ENCODE results near the gene GDPD4. TPM values are rescaled to one million over a fixed set of nuclear protein-coding genes. Genes with fewer than 3 reads are reported as not detected.

The GDPD4 gene
- total and polyA plus RNA-seq, 2 of the 4 experiments (the other 2 are of a cell fraction): not detected

- Histone ChIP-seq H3K18ac (ENCODE audit: low read depth, low read length) (no peak overlapping the region), H4K91ac (ENCODE audit: insufficient read depth, low read depth, low read length) (no peak overlapping the region), H3K14ac (replicated peaks; ENCODE audit: low read depth, low read length) (no peak overlapping the region), H3K9me1 (ENCODE audit: insufficient read depth, low read length) (0 out of 2 replicates have a peak, but pooled peaks cover 2% of the 10 kb centered on the region), H3K36me3 (ENCODE audit: control insufficient read depth, insufficient read depth, low read length) (no peaks in the 10 kb centered on the region), H2BK20ac (ENCODE audit: low read depth, low read length) (no peak overlapping the region), H3K79me1 (ENCODE audit: low read depth in 1 of 2, low read length in 2 of 2) (no peaks in the 10 kb centered on the region), H3K27ac (ENCODE audit: insufficient read depth, low read length) (no peak overlapping the region), H3K9ac (ENCODE audit: low read depth, low read length) (no peak overlapping the region), H3K4me2 (ENCODE audit: low read depth, low read length) (no peak overlapping the region), H3K56ac (ENCODE audit: extremely low read depth, insufficient read depth, low read length) (no peak overlapping the region), H2AK5ac (ENCODE audit: low read depth, low read length) (no peak overlapping the region), H3K23ac (ENCODE audit: low read depth, low read length) (no peak overlapping the region), H2BK5ac (ENCODE audit: low read depth, low read length, poor library complexity, severe bottlenecking) (no peak overlapping the region), H4K8ac (ENCODE audit: low read depth in 2 of 2, low read length in 2 of 2) (no peak overlapping the region), H2AFZ (replicated peaks; ENCODE audit: low read length, poor library complexity) (peak overlapping the region; percentile 5), H3K27me3 (ENCODE audit: control insufficient read depth, insufficient read depth, low read length) (no peaks in the 10 kb centered on the region; the same call in 1 of the 2 replicates), H4K20me1 (ENCODE audit: insufficient read depth, low read length) (no peaks in the 10 kb centered on the region), H3K4me3 (ENCODE audit: insufficient read depth, low read depth, low read length) (no peak overlapping the region), H3K9me3 (ENCODE audit: control insufficient read depth, insufficient read depth, low read length) (no peaks in the 10 kb centered on the region), H2BK15ac (ENCODE audit: low read depth, low read length) (no peak overlapping the region), H2AK9ac (replicated peaks; ENCODE audit: low read depth, low read length, poor library complexity) (no peak overlapping the region), H2BK120ac (ENCODE audit: low read depth, low read length) (no peak overlapping the region), H3K4me1 (ENCODE audit: control insufficient read depth, insufficient read depth, low read length) (no peaks in the 10 kb centered on the region), H4K5ac (ENCODE audit: low read depth, low read length) (no peak overlapping the region), H3K4ac (ENCODE audit: low read depth, low read length) (no peak overlapping the region)
- in situ Hi-C loops (cut with MboI; ENCODE audit: low sequenced_read_pairs): loop anchor here (5.0 kb wide), 1 partner anchor 357 kb away; no protein-coding TSS in a partner anchor
- intact Hi-C loops (cut with micrococcal nuclease): loop anchor here (1.0 to 5.0 kb wide), 3 partner anchors 217 to 424 kb away; no protein-coding TSS in a partner anchor
- CTCF ChIA-PET: interaction anchor here (0.6 to 2.3 kb wide), 13 partner anchors 11 to 407 kb away, joined by 3 to 17 read pairs (median 3); no protein-coding TSS in a partner anchor
- 85% methylated on average over 9 of the region's 16 CpGs; no CpG with 5 or more reads in 1 of the 2 experiments for WGBS, 2 experiments (ENCODE audit: extremely low coverage in 2 of 2, insufficient read length in 1 of 2)
- BruUV-seq (replicated peaks): no TSS peak
- ATAC-seq (ENCODE audit: low read depth) (peak; percentile 28), DNase-seq (no peak)
- POLR2A ChIA-PET (ENCODE audit: unreplicated experiment): no interaction called here
- dilution Hi-C loops (cut with HindIII; ENCODE audit: low sequenced_read_pairs, unreplicated experiment): no loop called here
- TF ChIP-seq, protein P1, sequence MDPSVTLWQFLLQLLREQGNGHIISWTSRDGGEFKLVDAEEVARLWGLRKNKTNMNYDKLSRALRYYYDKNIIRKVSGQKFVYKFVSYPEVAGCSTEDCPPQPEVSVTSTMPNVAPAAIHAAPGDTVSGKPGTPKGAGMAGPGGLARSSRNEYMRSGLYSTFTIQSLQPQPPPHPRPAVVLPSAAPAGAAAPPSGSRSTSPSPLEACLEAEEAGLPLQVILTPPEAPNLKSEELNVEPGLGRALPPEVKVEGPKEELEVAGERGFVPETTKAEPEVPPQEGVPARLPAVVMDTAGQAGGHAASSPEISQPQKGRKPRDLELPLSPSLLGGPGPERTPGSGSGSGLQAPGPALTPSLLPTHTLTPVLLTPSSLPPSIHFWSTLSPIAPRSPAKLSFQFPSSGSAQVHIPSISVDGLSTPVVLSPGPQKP (IDR thresholded peaks at IDR 0.05; ENCODE audit: borderline replicate concordance, low read depth, low read length): no peak
- TF ChIP-seq RAD21 (IDR thresholded peaks at IDR 0.05; ENCODE audit: low read length) (no peak), MAFK (IDR thresholded peaks at IDR 0.05; ENCODE audit: low read depth, low read length) (no peak), FOS (IDR thresholded peaks at IDR 0.05; ENCODE audit: low read depth, low read length) (no peak), BHLHE40 (IDR thresholded peaks at IDR 0.05; ENCODE audit: low read depth, low read length) (no peak), CHD1 (IDR thresholded peaks at IDR 0.05; ENCODE audit: low read depth, low read length) (no peak), RFX5 (IDR thresholded peaks at IDR 0.05; ENCODE audit: low read depth, low read length) (no peak), CTCF (conservative IDR thresholded peaks at IDR 0.05; ENCODE audit: low read depth, low read length) (no peak), MXI1 (IDR thresholded peaks at IDR 0.05; ENCODE audit: borderline replicate concordance, low read depth, low read length) (no peak), RCOR1 (IDR thresholded peaks at IDR 0.05; ENCODE audit: insufficient replicate concordance, low read length) (no peak), POLR2A (IDR thresholded peaks at IDR 0.05; ENCODE audit: low read depth, low read length) (no peak), SMC3 (IDR thresholded peaks at IDR 0.05; ENCODE audit: low read depth, low read length) (no peak), MAZ (IDR thresholded peaks at IDR 0.05; ENCODE audit: borderline replicate concordance, low read depth, low read length) (no peak), CEBPB (IDR thresholded peaks at IDR 0.05; ENCODE audit: low read depth, low read length) (no peak)
- TF ChIP-seq, protein P2, sequence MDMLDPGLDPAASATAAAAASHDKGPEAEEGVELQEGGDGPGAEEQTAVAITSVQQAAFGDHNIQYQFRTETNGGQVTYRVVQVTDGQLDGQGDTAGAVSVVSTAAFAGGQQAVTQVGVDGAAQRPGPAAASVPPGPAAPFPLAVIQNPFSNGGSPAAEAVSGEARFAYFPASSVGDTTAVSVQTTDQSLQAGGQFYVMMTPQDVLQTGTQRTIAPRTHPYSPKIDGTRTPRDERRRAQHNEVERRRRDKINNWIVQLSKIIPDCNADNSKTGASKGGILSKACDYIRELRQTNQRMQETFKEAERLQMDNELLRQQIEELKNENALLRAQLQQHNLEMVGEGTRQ (IDR thresholded peaks at IDR 0.05; ENCODE audit: low read depth, low read length): no peak
These were observed 106.3 kb downstream of the GDPD4 start for GRCh38 chr11:77195071-77195755.
